22Rv1 (cell line): ENCODE results near the gene NUTM1.

Source experiments
- ZFX ChIP-seq: fragments of 450-650 bp; IDR thresholded peaks from 2 replicates; pipeline ENCODE4 v1.6.1; 2017; ENCODE audit warnings: antibody characterized with exemption, borderline replicate concordance
- TF ChIP-seq, protein P1 (sequence below): fragments of 450-650 bp; IDR thresholded peaks from 2 replicates; pipeline ENCODE4 v1.5.1; 2017; ENCODE audit warnings: mild to moderate bottlenecking

DNA sequence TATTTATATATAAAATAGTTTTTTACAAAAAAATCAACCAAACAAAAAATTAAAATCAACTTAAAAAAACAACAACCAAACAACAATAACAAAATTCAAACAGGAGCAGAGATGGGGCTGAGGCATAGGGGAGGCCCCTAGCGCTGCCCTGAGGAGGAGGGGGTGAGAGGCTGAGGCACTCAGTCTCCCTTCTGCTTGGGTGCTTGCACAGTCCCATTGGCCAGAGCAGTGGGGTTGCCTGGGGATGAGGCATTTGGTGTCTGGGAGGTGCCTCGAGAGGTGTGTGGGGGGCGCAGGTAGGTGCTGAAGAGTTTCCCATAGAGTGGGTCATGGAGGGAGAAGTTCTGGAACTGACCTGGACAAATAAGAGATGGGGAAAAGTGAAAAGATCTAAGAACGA, 15.8 kb downstream of the NUTM1 start:
- TF ChIP-seq, protein P1, sequence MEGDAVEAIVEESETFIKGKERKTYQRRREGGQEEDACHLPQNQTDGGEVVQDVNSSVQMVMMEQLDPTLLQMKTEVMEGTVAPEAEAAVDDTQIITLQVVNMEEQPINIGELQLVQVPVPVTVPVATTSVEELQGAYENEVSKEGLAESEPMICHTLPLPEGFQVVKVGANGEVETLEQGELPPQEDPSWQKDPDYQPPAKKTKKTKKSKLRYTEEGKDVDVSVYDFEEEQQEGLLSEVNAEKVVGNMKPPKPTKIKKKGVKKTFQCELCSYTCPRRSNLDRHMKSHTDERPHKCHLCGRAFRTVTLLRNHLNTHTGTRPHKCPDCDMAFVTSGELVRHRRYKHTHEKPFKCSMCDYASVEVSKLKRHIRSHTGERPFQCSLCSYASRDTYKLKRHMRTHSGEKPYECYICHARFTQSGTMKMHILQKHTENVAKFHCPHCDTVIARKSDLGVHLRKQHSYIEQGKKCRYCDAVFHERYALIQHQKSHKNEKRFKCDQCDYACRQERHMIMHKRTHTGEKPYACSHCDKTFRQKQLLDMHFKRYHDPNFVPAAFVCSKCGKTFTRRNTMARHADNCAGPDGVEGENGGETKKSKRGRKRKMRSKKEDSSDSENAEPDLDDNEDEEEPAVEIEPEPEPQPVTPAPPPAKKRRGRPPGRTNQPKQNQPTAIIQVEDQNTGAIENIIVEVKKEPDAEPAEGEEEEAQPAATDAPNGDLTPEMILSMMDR = no peak
- no peak for TF ChIP-seq ZFX
